Type B pancreatic cell (in vitro differentiated cells): ENCODE results near the gene IFI44L. TPM values are rescaled to one million over a fixed set of nuclear protein-coding genes. Genes with fewer than 3 reads are reported as not detected.

ENCODE experiments used
- DNase-seq: peaks from one replicate; pipeline ENCODE4 v3.0.0; 2021; ENCODE audit warnings: mixed read lengths; ENCODE audit not compliant: unreplicated experiment; ENCODE audit errors: extremely low spot score
- H3K27ac Mint-ChIP-seq: 2 replicates; pipeline ENCODE4 v1.8.0; 2021; ENCODE audit warnings: mild to moderate bottlenecking, mixed read lengths
- H3K27me3 Mint-ChIP-seq: 2 replicates; pipeline ENCODE4 v1.8.0; 2021; ENCODE audit warnings: mixed read lengths
- H3K36me3 Mint-ChIP-seq: 2 replicates; pipeline ENCODE4 v1.8.0; 2021; ENCODE audit warnings: mixed read lengths
- H3K4me1 Mint-ChIP-seq: one replicate; pipeline ENCODE4 v1.8.0; 2021; ENCODE audit warnings: mixed read lengths; ENCODE audit not compliant: unreplicated experiment
- H3K4me3 Mint-ChIP-seq: 2 replicates; pipeline ENCODE4 v1.8.0; 2021; ENCODE audit warnings: mild to moderate bottlenecking, mixed read lengths
- H3K9me3 Mint-ChIP-seq: 2 replicates; pipeline ENCODE4 v1.8.0; 2021; ENCODE audit warnings: mixed read lengths
- total RNA-seq: library from RNA; stranded (reverse); gene quantifications from 2 replicates; pipeline ENCODE4 v1.2.1, GENCODE V29; 2021; ENCODE audit warnings: low replicate concordance
- TF ChIP-seq, protein P1 (sequence below): fragments of 200-600 bp; sonication (generic); conservative IDR thresholded peaks from 2 replicates; pipeline ENCODE4 v1.5.0; 2021; ENCODE audit warnings: antibody characterized with exemption, mild to moderate bottlenecking

Gene IFI44L
- total RNA-seq, 1 donor from 2014 or later, result 12.3 TPM

DNA sequence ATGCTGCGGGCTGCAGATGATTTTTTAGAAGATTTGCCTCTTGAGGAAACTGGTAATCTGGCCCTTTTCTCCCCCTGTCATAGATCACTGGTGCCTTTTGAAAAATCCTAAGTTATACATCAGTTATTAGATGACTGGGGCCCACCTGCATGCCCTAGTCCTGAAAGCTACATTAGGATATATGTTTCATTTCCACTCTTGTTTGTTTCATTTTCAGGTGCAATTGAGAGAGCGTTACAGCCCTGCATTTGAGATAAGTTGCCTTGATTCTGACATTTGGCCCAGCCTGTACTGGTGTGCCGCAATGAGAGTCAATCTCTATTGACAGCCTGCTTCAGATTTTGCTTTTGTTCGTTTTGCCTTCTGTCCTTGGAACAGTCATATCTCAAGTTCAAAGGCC lies 21.3 kb downstream of the IFI44L start:
- no peaks in the 10 kb centered on the region for H3K27me3 Mint-ChIP-seq
- H3K27ac Mint-ChIP-seq, result no peak overlapping the region
- H3K4me3 Mint-ChIP-seq, result no peak overlapping the region
- TF ChIP-seq, protein P1, sequence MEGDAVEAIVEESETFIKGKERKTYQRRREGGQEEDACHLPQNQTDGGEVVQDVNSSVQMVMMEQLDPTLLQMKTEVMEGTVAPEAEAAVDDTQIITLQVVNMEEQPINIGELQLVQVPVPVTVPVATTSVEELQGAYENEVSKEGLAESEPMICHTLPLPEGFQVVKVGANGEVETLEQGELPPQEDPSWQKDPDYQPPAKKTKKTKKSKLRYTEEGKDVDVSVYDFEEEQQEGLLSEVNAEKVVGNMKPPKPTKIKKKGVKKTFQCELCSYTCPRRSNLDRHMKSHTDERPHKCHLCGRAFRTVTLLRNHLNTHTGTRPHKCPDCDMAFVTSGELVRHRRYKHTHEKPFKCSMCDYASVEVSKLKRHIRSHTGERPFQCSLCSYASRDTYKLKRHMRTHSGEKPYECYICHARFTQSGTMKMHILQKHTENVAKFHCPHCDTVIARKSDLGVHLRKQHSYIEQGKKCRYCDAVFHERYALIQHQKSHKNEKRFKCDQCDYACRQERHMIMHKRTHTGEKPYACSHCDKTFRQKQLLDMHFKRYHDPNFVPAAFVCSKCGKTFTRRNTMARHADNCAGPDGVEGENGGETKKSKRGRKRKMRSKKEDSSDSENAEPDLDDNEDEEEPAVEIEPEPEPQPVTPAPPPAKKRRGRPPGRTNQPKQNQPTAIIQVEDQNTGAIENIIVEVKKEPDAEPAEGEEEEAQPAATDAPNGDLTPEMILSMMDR, result no peak
- DNase-seq, result no peak
- H3K36me3 Mint-ChIP-seq, result peaks cover 3% of the 10 kb centered on the region
- H3K9me3 Mint-ChIP-seq, result no peaks in the 10 kb centered on the region
- no peaks in the 10 kb centered on the region for H3K4me1 Mint-ChIP-seq

DNA sequence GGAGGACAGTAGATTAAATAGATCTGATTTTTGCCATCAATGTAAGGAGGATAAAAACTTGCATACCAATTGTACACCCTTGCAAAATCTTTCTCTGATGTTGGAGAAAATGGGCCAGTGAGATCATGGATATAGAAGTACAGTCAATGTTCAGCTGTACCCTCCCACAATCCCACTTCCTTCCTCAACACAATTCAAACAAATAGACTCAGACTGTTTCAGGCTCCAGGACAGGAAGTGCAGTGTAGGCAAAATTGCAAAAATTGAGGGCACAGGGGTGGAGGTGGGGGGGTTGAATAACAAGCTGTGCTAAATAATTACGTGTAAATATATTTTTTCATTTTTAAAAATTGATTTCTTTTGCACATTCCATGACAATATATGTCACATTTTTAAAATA lies 25.5 kb downstream of the IFI44L start:
- H3K4me3 Mint-ChIP-seq, result no peak overlapping the region
- no peak for DNase-seq
- no peaks in the 10 kb centered on the region for H3K4me1 Mint-ChIP-seq
- peaks cover 3% of the 10 kb centered on the region for H3K36me3 Mint-ChIP-seq
- H3K9me3 Mint-ChIP-seq, result no peaks in the 10 kb centered on the region
- H3K27ac Mint-ChIP-seq, result no peak overlapping the region
- TF ChIP-seq, protein P1, result no peak
- H3K27me3 Mint-ChIP-seq, result no peaks in the 10 kb centered on the region

DNA sequence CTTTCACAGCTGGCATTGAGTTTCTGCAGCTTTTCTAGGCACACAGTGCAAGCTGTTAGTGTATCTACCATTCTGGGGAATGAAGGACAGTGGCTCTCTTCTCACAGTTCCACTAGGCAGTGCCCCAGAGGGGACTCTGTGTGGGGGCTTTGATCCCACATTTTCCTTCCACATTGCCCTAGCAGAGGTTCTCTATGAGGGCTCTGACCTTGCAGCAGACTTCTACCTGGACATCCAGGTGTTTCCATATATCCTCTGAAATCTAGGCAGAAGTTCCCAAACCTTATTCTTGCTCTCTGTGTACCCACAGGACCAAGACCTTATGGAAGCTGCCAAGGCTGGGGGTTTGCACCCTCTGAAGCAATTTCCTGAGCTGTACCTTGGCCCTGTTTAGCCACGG lies 27.0 kb downstream of the IFI44L start:
- no peak overlapping the region for H3K4me3 Mint-ChIP-seq
- no peak overlapping the region for H3K27ac Mint-ChIP-seq
- TF ChIP-seq, protein P1, result no peak
- H3K27me3 Mint-ChIP-seq, result peaks cover 4% of the 10 kb centered on the region
- H3K9me3 Mint-ChIP-seq, result no peaks in the 10 kb centered on the region
- peaks cover 3% of the 10 kb centered on the region for H3K36me3 Mint-ChIP-seq
- DNase-seq, result no peak
- no peaks in the 10 kb centered on the region for H3K4me1 Mint-ChIP-seq

DNA sequence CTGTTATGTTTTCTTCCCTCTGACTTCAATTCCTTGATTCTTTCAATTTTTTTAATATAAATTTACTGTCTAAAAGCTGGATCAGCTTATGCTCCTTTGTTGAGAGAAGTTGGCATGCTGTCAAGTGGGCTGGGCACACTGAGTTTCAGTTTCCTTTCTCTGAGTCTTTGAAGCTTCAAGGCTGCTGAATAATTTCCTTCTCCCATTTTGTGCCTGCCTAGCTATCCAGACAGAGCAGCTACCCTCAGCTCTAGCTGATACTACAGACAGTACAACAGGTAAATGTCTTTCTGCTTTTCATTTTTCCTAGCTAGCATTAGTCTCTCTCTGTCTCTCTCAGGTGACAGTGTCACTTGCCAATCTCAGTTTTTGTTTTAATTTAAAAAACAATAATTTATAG lies 29.4 kb downstream of the IFI44L start, which contains the start of gene IFI44:
Gene IFI44, plus strand, starts transcription at position 204 of the 400 bp plus-strand sequence. CDS start 365 bp downstream, outside the sequence.
- TF ChIP-seq, protein P1, result no peak
- Mint-ChIP-seq H3K4me1 (no peaks in the 10 kb centered on the region), H3K9me3 (no peaks in the 10 kb centered on the region), H3K4me3 (peak within 1 kb of the TSS; percentile 46), H3K36me3 (no peaks in the 10 kb centered on the region), H3K27me3 (peaks cover 4% of the 10 kb centered on the region), H3K27ac (no peak within 1 kb of the TSS)
- no peak for DNase-seq

DNA sequence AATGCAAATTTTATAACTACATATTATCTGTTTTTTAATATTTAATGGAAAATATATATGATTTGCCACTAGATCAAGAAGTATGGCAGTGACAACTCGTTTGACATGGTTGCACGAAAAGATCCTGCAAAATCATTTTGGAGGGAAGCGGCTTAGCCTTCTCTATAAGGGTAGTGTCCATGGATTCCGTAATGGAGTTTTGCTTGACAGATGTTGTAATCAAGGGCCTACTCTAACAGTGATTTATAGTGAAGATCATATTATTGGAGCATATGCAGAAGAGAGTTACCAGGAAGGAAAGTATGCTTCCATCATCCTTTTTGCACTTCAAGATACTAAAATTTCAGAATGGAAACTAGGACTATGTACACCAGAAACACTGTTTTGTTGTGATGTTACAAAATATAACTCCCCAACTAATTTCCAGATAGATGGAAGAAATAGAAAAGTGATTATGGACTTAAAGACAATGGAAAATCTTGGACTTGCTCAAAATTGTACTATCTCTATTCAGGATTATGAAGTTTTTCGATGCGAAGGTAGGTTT lies 29.9 kb downstream of the IFI44L start:
- no peaks in the 10 kb centered on the region for H3K9me3 Mint-ChIP-seq
- no peak overlapping the region for H3K27ac Mint-ChIP-seq
- H3K36me3 Mint-ChIP-seq, result no peaks in the 10 kb centered on the region
- peak overlapping the region; percentile 46 for H3K4me3 Mint-ChIP-seq
- DNase-seq, result no peak
- peaks cover 4% of the 10 kb centered on the region for H3K27me3 Mint-ChIP-seq
- H3K4me1 Mint-ChIP-seq, result no peaks in the 10 kb centered on the region
- TF ChIP-seq, protein P1, result no peak

DNA sequence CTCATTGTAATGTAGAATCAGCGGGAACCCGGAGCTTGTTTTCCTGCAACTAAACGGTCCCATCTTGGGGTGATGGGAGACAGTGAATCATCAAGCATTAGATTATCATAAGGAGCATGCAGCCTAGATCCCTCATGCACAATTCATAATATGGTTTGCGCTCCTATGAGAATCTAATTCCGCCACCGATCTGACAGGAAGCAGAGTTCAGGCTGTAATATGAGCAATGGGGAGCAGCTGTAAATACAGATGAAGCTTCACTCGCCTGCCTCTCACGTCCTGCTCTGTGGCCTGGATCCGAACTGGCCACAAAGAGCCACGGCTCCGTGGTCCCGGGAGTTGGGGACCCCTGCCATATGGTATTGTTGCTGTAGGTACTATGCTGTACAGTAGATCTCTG lies 31.0 kb downstream of the IFI44L start:
- no peaks in the 10 kb centered on the region for H3K9me3 Mint-ChIP-seq
- TF ChIP-seq, protein P1, result no peak
- H3K27ac Mint-ChIP-seq, result no peak overlapping the region
- H3K36me3 Mint-ChIP-seq, result no peaks in the 10 kb centered on the region
- H3K4me1 Mint-ChIP-seq, result no peaks in the 10 kb centered on the region
- no peak for DNase-seq
- H3K27me3 Mint-ChIP-seq, result peaks cover 4% of the 10 kb centered on the region
- H3K4me3 Mint-ChIP-seq, result no peak overlapping the region
